HCT116 (cell line): ENCODE data around the gene MPV17L.
"Not testable (repeated sequence)": the region's sequence is repeated elsewhere in the genome, so short reads cannot be mapped to it uniquely, and the experiment has no call there.

Experiments used
- ELF1 ChIP-seq: IDR thresholded peaks from 2 replicates; pipeline ENCODE4 v1.6.1; 2012; ENCODE audit warnings: low read depth, borderline replicate concordance
- EZH2 ChIP-seq: fragments of 200-600 bp; sonication (generic); IDR thresholded peaks from 2 replicates; pipeline ENCODE4 v1.6.1; 2017; ENCODE audit warnings: antibody characterized with exemption, mixed run types
- JUND ChIP-seq: IDR thresholded peaks from 2 replicates; pipeline ENCODE4 v1.6.1; 2012
- POLR2A ChIP-seq: IDR thresholded peaks from 2 replicates; pipeline ENCODE4 v1.7.0; 2011; ENCODE audit warnings: borderline replicate concordance; ENCODE audit not compliant: insufficient read depth, insufficient read length; ENCODE audit errors: extremely low read depth
- POLR2AphosphoS5 ChIP-seq: IDR thresholded peaks from 2 replicates; pipeline ENCODE4 v1.6.1; 2011; ENCODE audit warnings: mild to moderate bottlenecking, low read depth, low read length, moderate library complexity
- SIN3A ChIP-seq: IDR thresholded peaks from 2 replicates; pipeline ENCODE4 v1.6.1; 2012; ENCODE audit warnings: low read depth
- SRF ChIP-seq: IDR thresholded peaks from 2 replicates; pipeline ENCODE4 v1.6.1; 2012; ENCODE audit warnings: low read depth
- YY1 ChIP-seq: IDR thresholded peaks from 2 replicates; pipeline ENCODE4 v1.6.1; 2011; ENCODE audit warnings: low read length, low read depth, moderate library complexity, mild to moderate bottlenecking; ENCODE audit not compliant: insufficient replicate concordance; ENCODE audit errors: extremely low read depth
- TF ChIP-seq, protein P1 (sequence below): IDR thresholded peaks from 2 replicates; pipeline ENCODE4 v1.6.1; 2012
- TF ChIP-seq, protein P2 (sequence below), 3 experiments: fragments of 200-600 bp in 1 of 3; sonication (generic) in 1 of 3; IDR thresholded peaks in 2 of 3; conservative IDR thresholded peaks in 1 of 3; 2 replicates each; pipeline ENCODE4 v1.5.1; 2012 to 2017; ENCODE audit warnings: low read depth in 2 of 3, low read length in 2 of 3, antibody characterized with exemption in 1 of 3, borderline replicate concordance in 1 of 3, control low read depth in 1 of 3, mild to moderate bottlenecking in 1 of 3, mixed read lengths in 1 of 3, mixed run types in 1 of 3, moderate library complexity in 1 of 3; ENCODE audit not compliant: insufficient read depth in 1 of 3
- TF ChIP-seq, protein P3 (sequence below): IDR thresholded peaks from 2 replicates; pipeline ENCODE4 v1.6.1; 2012; ENCODE audit warnings: low read depth
- TF ChIP-seq, protein P4 (sequence below): IDR thresholded peaks from 2 replicates; pipeline ENCODE4 v1.6.1; 2012

DNA sequence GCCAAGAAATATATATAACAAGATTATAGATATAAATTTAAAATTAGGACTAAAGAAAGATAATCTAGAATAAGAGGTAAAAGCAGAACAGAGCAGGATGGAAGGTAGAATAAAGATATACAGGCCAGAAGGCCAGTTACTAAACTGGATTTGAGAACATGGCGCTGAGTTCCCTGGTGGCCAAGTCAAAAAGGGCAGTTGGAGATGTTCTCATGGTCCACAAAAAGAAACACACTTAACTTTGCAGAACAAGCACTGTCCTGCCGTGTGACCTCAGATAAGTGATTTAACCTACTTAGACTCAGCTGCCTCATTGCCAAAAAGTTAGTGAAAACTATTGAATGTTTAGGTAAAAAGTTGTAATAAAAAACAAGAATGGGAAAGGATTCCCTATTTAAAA is 40.7 kb upstream of the MPV17L start:
- not testable (repeated sequence) for TF ChIP-seq ELF1, POLR2A, SRF, YY1, POLR2AphosphoS5, EZH2, JUND, SIN3A
- TF ChIP-seq, protein P1, sequence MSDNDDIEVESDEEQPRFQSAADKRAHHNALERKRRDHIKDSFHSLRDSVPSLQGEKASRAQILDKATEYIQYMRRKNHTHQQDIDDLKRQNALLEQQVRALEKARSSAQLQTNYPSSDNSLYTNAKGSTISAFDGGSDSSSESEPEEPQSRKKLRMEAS = not testable (repeated sequence)
- TF ChIP-seq, protein P2, sequence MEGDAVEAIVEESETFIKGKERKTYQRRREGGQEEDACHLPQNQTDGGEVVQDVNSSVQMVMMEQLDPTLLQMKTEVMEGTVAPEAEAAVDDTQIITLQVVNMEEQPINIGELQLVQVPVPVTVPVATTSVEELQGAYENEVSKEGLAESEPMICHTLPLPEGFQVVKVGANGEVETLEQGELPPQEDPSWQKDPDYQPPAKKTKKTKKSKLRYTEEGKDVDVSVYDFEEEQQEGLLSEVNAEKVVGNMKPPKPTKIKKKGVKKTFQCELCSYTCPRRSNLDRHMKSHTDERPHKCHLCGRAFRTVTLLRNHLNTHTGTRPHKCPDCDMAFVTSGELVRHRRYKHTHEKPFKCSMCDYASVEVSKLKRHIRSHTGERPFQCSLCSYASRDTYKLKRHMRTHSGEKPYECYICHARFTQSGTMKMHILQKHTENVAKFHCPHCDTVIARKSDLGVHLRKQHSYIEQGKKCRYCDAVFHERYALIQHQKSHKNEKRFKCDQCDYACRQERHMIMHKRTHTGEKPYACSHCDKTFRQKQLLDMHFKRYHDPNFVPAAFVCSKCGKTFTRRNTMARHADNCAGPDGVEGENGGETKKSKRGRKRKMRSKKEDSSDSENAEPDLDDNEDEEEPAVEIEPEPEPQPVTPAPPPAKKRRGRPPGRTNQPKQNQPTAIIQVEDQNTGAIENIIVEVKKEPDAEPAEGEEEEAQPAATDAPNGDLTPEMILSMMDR (IDR thresholded peaks at IDR 0.05 in 2 of 3, conservative IDR thresholded peaks at IDR 0.05 in 1 of 3; ENCODE audit: borderline replicate concordance in 1 of 3, insufficient read depth in 1 of 3, low read depth in 2 of 3, low read length in 2 of 3) = not testable (repeated sequence)
- TF ChIP-seq, protein P3, sequence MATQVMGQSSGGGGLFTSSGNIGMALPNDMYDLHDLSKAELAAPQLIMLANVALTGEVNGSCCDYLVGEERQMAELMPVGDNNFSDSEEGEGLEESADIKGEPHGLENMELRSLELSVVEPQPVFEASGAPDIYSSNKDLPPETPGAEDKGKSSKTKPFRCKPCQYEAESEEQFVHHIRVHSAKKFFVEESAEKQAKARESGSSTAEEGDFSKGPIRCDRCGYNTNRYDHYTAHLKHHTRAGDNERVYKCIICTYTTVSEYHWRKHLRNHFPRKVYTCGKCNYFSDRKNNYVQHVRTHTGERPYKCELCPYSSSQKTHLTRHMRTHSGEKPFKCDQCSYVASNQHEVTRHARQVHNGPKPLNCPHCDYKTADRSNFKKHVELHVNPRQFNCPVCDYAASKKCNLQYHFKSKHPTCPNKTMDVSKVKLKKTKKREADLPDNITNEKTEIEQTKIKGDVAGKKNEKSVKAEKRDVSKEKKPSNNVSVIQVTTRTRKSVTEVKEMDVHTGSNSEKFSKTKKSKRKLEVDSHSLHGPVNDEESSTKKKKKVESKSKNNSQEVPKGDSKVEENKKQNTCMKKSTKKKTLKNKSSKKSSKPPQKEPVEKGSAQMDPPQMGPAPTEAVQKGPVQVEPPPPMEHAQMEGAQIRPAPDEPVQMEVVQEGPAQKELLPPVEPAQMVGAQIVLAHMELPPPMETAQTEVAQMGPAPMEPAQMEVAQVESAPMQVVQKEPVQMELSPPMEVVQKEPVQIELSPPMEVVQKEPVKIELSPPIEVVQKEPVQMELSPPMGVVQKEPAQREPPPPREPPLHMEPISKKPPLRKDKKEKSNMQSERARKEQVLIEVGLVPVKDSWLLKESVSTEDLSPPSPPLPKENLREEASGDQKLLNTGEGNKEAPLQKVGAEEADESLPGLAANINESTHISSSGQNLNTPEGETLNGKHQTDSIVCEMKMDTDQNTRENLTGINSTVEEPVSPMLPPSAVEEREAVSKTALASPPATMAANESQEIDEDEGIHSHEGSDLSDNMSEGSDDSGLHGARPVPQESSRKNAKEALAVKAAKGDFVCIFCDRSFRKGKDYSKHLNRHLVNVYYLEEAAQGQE = not testable (repeated sequence)
- TF ChIP-seq, protein P4, sequence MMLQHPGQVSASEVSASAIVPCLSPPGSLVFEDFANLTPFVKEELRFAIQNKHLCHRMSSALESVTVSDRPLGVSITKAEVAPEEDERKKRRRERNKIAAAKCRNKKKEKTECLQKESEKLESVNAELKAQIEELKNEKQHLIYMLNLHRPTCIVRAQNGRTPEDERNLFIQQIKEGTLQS = not testable (repeated sequence)
